ENCODE results near the gene PRRT1. TPM values are rescaled to one million over a fixed set of nuclear protein-coding genes. Genes with fewer than 3 reads are reported as not detected.

Gene PRRT1
- polyA plus RNA-seq (2012; ENCODE audit: low read depth, missing spikeins): not detected

- DNase-seq (ENCODE audit: insufficient read length, low spot score) (no peak), FAIRE-seq (no peak)
- TF ChIP-seq SPI1 (IDR thresholded peaks at IDR 0.05; ENCODE audit: low read depth, low read length): 0 out of 2 replicates have a peak, but pooled peaks have one; percentile 24
- TF ChIP-seq POU2F2 (IDR thresholded peaks at IDR 0.05; ENCODE audit: low read depth, low read length): no peak
These were observed at the start of gene PRRT1 for GRCh38 chr6:32151863-32152768. Gene PRRT1 (minus strand): TSS chr6:32151939. CDS start chr6:32151827, 112 bp downstream.

GRCh38 chr6:32200711-32201475, 49.2 kb upstream of the PRRT1 start:
- DNase-seq (ENCODE audit: insufficient read length, low spot score) (no peak), FAIRE-seq (no peak)
- TF ChIP-seq PAX5 (IDR thresholded peaks at IDR 0.05; ENCODE audit: insufficient read depth, low read length, severe bottlenecking) (no peak), POLR2AphosphoS5 (IDR thresholded peaks at IDR 0.05; ENCODE audit: low read depth, low read length) (no peak), TAF1 (IDR thresholded peaks at IDR 0.05; ENCODE audit: low read depth, low read length) (no peak), POU2F2 (IDR thresholded peaks at IDR 0.05; ENCODE audit: low read depth, low read length) (no peak), POLR2A (IDR thresholded peaks at IDR 0.05; ENCODE audit: low read depth, low read length) (no peak)

- no peak for DNase-seq (ENCODE audit: insufficient read length, low spot score)
- FAIRE-seq: no peak
- TF ChIP-seq POU2F2 (IDR thresholded peaks at IDR 0.05; ENCODE audit: low read depth, low read length) (no peak), SPI1 (IDR thresholded peaks at IDR 0.05; ENCODE audit: low read depth, low read length) (no peak), POLR2AphosphoS5 (IDR thresholded peaks at IDR 0.05; ENCODE audit: low read depth, low read length) (no peak), POLR2A (IDR thresholded peaks at IDR 0.05; ENCODE audit: low read depth, low read length) (no peak)
These were observed 47.1 kb upstream of the PRRT1 start for GRCh38 chr6:32198866-32199265.

GRCh38 chr6:32198345-32198696, 46.6 kb upstream of the PRRT1 start:
- FAIRE-seq (no peak), DNase-seq (ENCODE audit: insufficient read length, low spot score) (no peak)
- TF ChIP-seq SPI1 (IDR thresholded peaks at IDR 0.05; ENCODE audit: low read depth, low read length) (no peak), PAX5 (IDR thresholded peaks at IDR 0.05; ENCODE audit: insufficient read depth, low read length, severe bottlenecking) (no peak), POU2F2 (IDR thresholded peaks at IDR 0.05; ENCODE audit: low read depth, low read length) (no peak), POLR2AphosphoS5 (IDR thresholded peaks at IDR 0.05; ENCODE audit: low read depth, low read length) (no peak), TAF1 (IDR thresholded peaks at IDR 0.05; ENCODE audit: low read depth, low read length) (no peak), POLR2A (IDR thresholded peaks at IDR 0.05; ENCODE audit: low read depth, low read length) (no peak)

GRCh38 chr6:32196682-32197616, 45.2 kb upstream of the PRRT1 start:
- no peak for DNase-seq (ENCODE audit: insufficient read length, low spot score)
- FAIRE-seq: peak; percentile 50
- TF ChIP-seq POLR2AphosphoS5 (IDR thresholded peaks at IDR 0.05; ENCODE audit: low read depth, low read length) (no peak), PAX5 (IDR thresholded peaks at IDR 0.05; ENCODE audit: insufficient read depth, low read length, severe bottlenecking) (no peak), TAF1 (IDR thresholded peaks at IDR 0.05; ENCODE audit: low read depth, low read length) (no peak), POLR2A (IDR thresholded peaks at IDR 0.05; ENCODE audit: low read depth, low read length) (no peak), SPI1 (IDR thresholded peaks at IDR 0.05; ENCODE audit: low read depth, low read length) (no peak), POU2F2 (IDR thresholded peaks at IDR 0.05; ENCODE audit: low read depth, low read length) (no peak)

- FAIRE-seq (no peak), DNase-seq (ENCODE audit: insufficient read length, low spot score) (peak; percentile 64)
- TF ChIP-seq POLR2A (IDR thresholded peaks at IDR 0.05; ENCODE audit: low read depth, low read length) (peak; percentile 82), SPI1 (IDR thresholded peaks at IDR 0.05; ENCODE audit: low read depth, low read length) (peak; percentile 29; the same call in 1 of the 2 replicates), POLR2AphosphoS5 (IDR thresholded peaks at IDR 0.05; ENCODE audit: low read depth, low read length) (peak; percentile 86), TAF1 (IDR thresholded peaks at IDR 0.05; ENCODE audit: low read depth, low read length) (peak; percentile 64; the same call in 1 of the 2 replicates), PAX5 (IDR thresholded peaks at IDR 0.05; ENCODE audit: insufficient read depth, low read length, severe bottlenecking) (no peak), POU2F2 (IDR thresholded peaks at IDR 0.05; ENCODE audit: low read depth, low read length) (no peak)
These were observed 44.4 kb upstream of the PRRT1 start for GRCh38 chr6:32195902-32196681.

GRCh38 chr6:32195652-32195901, 43.8 kb upstream of the PRRT1 start:
- no peak for TF ChIP-seq TAF1 (IDR thresholded peaks at IDR 0.05; ENCODE audit: low read depth, low read length)
- TF ChIP-seq PAX5 (IDR thresholded peaks at IDR 0.05; ENCODE audit: insufficient read depth, low read length, severe bottlenecking): no peak
- TF ChIP-seq POLR2A (IDR thresholded peaks at IDR 0.05; ENCODE audit: low read depth, low read length): no peak
- no peak for TF ChIP-seq POLR2AphosphoS5 (IDR thresholded peaks at IDR 0.05; ENCODE audit: low read depth, low read length)
- TF ChIP-seq POU2F2 (IDR thresholded peaks at IDR 0.05; ENCODE audit: low read depth, low read length): 0 out of 2 replicates have a peak, but pooled peaks have one; percentile 1
- FAIRE-seq (peak; percentile 96), DNase-seq (ENCODE audit: insufficient read length, low spot score) (peak; percentile 93)

- DNase-seq (ENCODE audit: insufficient read length, low spot score) (no peak), FAIRE-seq (peak; percentile 43)
- TF ChIP-seq PAX5 (IDR thresholded peaks at IDR 0.05; ENCODE audit: insufficient read depth, low read length, severe bottlenecking): no peak
- TF ChIP-seq POU2F2 (IDR thresholded peaks at IDR 0.05; ENCODE audit: low read depth, low read length): 0 out of 2 replicates have a peak, but pooled peaks have one; percentile 35
- no peak for TF ChIP-seq POLR2AphosphoS5 (IDR thresholded peaks at IDR 0.05; ENCODE audit: low read depth, low read length)
- no peak for TF ChIP-seq SPI1 (IDR thresholded peaks at IDR 0.05; ENCODE audit: low read depth, low read length)
- TF ChIP-seq TAF1 (IDR thresholded peaks at IDR 0.05; ENCODE audit: low read depth, low read length): peak; percentile 51; the same call in 1 of the 2 replicates
- TF ChIP-seq POLR2A (IDR thresholded peaks at IDR 0.05; ENCODE audit: low read depth, low read length): peak; percentile 52
These were observed 43.3 kb upstream of the PRRT1 start for GRCh38 chr6:32194825-32195651.
